ENCODE measurements around the gene NSF.
"Not testable (repeated sequence)": the region's sequence is repeated elsewhere in the genome, so short reads cannot be mapped to it uniquely, and the experiment has no call there.

Gene NSF

GRCh38 chr17:46590157-46591146 lies at the start of gene NSF:
NSF (plus strand) TSS chr17:46590669; CDS start chr17:46590776, 107 bp downstream.
- not testable (repeated sequence) for DNase-seq (ENCODE audit: low read depth)

DNA sequence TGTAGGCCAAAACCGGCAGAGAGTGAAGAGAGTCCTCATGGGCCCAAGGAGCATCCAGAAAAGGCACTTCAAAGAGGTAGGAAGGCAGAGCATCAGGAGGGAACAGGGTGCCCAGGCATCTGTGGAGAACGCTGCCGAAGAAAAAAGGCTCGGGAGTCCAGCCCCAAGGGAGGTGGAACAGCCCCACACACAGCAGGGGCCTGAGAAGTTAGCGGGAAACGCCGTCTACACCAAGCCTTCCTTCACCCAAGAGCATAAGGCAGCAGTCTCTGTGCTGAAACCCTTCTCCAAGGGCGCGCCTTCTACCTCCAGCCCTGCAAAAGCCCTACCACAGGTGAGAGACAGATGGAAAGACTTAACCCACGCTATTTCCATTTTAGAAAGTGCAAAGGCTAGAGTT lies 41.9 kb upstream of the NSF start:
- DNase-seq (ENCODE audit: low read depth), result not testable (repeated sequence)

- not testable (repeated sequence) for DNase-seq (ENCODE audit: low read depth)
Measured at GRCh38 chr17:46559155-46559554, 31.3 kb upstream of the NSF start.

- DNase-seq (ENCODE audit: low read depth), result not testable (repeated sequence)
Measured at GRCh38 chr17:46560048-46560447, 30.4 kb upstream of the NSF start.

DNA sequence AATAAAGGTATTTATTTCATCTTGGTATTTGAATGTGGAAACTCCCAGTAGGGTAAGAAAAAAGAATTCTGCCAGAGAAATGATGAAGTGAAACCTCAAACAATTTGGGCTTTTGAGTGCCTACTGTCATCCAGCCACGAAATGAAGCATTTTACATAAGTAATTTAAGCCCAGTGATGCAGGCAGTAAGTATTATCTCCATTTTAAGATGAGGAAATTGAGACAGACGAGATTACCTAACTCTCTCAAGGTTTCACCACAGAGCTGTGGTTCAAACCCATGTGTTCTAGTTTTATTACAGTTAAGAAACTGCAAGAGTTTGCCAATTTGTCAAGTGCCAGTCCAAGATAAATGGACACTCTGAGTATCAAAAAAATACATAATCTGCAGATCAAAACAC lies 24.2 kb upstream of the NSF start:
- DNase-seq (ENCODE audit: low read depth), result not testable (repeated sequence)

DNA sequence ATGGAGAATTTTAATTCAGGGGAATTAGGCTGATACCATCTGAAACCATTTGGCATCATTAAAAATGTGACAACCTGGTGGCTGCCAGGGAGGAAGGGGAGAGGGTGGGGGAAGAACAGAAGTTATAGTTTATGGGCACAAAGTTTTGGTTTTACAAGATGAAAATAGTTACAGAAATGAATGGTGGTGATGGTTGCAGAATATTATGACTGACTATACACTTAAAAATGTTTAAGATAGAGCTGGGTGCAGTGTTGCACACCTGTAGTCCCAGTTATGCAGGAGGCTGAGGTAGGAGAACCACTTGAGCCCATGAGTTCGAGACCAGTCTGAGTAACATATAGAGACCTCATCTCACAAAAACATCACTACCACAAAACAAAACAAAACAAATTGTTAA lies 23.5 kb upstream of the NSF start:
- DNase-seq (ENCODE audit: low read depth), result not testable (repeated sequence)

DNA sequence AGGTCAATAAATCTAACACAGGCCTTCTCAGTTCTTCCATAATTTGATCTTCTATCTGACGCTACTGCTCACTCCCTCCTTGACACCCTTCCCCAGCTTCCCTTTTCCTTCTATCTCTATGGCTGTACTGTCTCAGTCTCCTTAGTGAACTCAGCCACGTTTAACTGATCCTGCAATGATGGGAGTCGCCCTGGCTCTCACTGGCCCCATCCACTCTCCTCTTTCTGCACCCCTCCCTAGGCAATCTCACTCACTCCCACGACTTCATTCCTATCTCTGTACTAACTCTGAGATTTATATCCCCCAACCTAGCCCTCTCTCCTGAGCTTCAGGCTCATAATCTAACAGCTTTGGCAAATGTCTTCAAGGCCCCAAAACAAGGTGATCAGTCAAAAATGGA lies 18.7 kb upstream of the NSF start:
- DNase-seq (ENCODE audit: low read depth), result not testable (repeated sequence)

GRCh38 chr17:46579083-46580075 lies 11.1 kb upstream of the NSF start, which contains the start of gene ARL17A:
ARL17A (minus strand) TSS chr17:46579691; CDS start chr17:46576322, 3,369 bp downstream.
- not testable (repeated sequence) for DNase-seq (ENCODE audit: low read depth)

DNA sequence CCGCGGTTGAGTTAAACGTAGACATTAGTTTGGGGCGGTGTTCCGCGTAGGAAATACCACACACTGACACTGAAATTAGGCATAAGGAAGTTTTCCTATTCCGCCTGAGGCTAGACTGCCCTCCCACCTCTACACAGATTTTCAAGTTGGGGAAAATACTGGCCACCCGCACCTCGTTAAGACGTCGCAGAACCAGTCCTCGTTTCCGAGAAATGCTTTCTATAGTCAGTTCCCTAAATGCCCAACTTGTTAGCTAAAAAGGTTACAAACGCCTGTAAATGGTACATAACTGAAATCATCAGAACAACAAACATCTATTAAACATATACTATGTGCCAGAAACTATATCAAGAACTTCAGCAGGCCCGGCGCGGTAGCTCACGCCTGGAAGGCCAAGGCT lies 10.4 kb upstream of the NSF start:
- DNase-seq (ENCODE audit: low read depth), result not testable (repeated sequence)

- DNase-seq (ENCODE audit: low read depth), result not testable (repeated sequence)
Measured at GRCh38 chr17:46585444-46585843, 5.0 kb upstream of the NSF start.

GRCh38 chr17:46591332-46591731 lies 863 bp downstream of the NSF start:
- DNase-seq (ENCODE audit: low read depth), result not testable (repeated sequence)

DNA sequence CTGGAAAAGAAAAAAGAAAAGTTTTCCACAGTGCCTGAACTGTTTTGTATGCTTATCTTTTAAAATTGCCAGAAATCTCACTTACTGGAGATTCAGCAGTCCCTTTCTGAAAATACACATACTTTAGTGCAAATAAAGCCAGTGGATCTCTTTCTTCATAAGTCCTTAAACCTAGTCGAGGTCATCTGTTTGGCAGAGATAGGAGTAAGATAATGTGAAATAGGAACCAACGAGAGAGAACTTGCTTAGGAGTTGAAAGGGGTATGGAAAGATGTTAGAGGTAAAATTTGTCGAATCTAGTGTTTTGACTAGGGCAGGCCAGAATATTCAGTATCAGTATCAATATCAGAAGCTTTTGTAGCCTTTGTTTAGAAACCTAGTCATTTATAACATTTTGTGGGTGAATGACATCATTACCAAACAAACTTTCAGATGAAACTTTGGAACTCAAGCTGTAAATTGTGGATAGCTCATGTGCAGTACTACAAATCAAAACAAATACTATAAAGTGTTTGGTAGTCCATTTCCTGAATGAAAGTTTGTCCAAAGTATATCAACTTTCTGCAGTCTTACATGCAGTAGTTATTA lies 8.0 kb downstream of the NSF start:
- DNase-seq (ENCODE audit: low read depth), result not testable (repeated sequence)

GRCh38 chr17:46600767-46601166 lies 10.3 kb downstream of the NSF start:
- DNase-seq (ENCODE audit: low read depth), result not testable (repeated sequence)

DNA sequence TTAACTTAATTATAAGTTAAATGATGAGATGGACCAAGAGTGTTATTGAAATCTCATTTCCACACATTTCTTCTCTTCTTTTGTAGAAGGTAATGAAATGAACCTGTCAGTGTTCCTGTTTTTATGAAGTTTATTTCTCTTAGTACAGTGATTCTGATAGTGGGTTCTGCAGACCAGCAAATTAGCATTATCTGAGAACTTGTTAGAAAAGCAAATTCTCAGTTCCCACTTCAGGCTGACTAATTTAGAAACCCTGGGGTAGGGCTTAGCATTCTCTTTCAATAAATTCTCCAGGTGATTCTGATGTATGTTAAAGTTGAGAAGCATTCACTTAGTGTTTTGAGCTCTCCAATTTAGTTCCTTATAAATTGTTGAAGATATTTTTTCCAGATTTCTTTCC lies 12.7 kb downstream of the NSF start:
- DNase-seq (ENCODE audit: low read depth), result not testable (repeated sequence)

DNA sequence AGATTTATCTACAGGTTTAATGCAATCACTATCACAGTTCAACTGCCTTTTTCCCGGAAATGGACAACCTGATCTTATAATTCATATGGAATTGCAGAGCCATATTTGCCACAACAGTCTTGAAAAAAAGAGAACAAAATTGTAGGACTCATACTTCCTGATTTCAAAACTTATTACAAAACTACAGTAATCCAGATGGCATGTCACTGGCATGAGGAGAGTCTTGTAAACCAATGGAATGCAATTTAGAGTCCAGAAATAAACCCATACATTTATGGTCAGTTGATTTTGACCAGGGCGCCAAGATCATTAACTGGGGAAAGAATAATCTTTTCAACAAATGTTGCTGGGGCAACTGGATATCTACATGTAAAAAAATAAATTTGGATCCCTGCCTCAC lies 20.8 kb downstream of the NSF start:
- not testable (repeated sequence) for DNase-seq (ENCODE audit: low read depth)

DNA sequence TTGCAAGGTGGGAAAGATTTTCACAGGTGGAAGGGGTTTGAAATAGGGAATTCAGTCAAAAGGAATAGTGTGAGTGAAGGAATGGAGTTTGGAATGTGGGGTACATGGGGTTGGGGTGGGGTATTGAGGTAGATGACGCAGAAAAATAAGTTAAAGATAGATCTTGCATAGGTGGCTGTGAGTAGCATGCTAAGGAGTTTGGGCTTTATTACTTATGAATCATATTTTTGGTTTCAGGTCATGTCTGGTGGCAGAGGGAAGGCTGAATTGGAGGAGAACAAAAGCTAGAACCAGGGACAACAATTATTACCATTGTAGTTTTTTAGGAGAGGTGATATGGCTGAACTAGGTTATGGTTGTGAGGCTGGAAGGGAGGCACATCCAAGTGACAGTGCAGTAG lies 23.4 kb downstream of the NSF start:
- not testable (repeated sequence) for DNase-seq (ENCODE audit: low read depth)

- not testable (repeated sequence) for DNase-seq (ENCODE audit: low read depth)
Measured at GRCh38 chr17:46617121-46617520, 26.7 kb downstream of the NSF start.

DNA sequence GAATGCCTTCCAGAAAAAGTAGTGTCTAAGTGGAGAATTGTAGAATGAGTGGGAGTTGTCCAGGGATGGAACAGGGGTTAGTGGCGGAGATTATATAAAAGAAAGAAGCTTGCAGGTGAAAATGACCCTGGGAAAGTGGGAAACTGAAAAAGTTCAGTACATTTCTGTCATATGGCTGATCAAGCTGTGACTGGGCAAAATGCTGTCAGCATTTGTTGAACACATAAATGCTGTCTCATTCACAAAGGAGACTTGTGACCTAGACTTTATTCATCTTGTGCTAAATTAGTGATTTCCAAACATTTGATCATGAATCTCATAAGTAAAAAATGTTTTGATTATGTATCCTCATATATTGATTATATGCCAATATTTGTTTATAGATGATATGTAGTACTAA lies 28.5 kb downstream of the NSF start:
- not testable (repeated sequence) for DNase-seq (ENCODE audit: low read depth)

DNA sequence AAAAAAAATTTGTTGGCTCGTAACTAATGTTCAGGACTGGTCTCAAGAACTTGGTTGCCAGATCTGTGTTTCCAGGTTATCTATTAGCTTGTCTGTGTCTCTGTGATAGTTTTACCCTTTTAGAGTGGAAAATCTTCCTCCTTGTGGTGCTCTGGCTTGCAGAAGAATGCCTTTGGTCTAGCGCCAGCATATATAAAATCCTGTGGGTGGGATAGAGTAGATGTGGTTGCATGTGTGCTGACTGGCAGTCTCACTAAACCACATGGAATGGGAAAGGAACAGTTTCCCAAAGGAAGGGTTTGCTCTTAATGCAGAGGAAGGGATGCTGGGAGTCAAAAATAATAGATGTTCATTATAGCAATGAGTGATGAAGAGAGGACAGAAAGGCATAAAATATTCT lies 33.3 kb downstream of the NSF start:
- DNase-seq (ENCODE audit: low read depth), result not testable (repeated sequence)

GRCh38 chr17:46624726-46625125 lies 34.3 kb downstream of the NSF start:
- DNase-seq (ENCODE audit: low read depth), result not testable (repeated sequence)

DNA sequence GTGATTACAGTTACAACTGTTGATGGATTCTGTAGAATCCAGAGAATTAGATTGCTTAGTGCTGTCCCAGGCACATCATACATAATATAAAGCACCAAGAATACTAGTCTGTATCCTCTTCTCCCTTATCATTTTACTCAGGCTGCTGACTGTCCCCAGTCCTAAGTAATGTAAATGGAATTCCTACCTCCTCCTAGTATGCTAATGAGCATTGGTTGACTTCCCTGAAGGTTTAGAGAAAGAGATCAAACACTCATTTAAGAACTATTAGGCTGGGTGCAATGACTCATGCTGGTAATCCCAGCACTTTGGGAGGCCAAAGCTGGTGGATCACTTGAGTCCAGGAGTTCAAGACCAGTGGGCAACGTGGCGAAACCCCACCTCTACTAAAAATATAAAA lies 37.0 kb downstream of the NSF start:
- DNase-seq (ENCODE audit: low read depth), result not testable (repeated sequence)

All from fibroblast of gingiva (primary cell).